Stimulated activated effector memory CD8-positive, alpha-beta T cell treated with anti-CD3 and anti-CD28 coated beads, Interleukin-12 subunit alpha, Interleukin-12 subunit beta, amount 100 ng/mL, for 72 hours (primary cell): ENCODE measurements around the gene AMBRA1.

ENCODE experiments used
- ATAC-seq: fragments of 150-1000 bp; cut with Tn5 transposase; 2 replicates; pipeline ENCODE4 v1.10.0; 2021
- DNase-seq, 2 donors: peaks; one replicate each; pipeline ENCODE4 v3.0.0; 2021 to 2022; ENCODE audit warnings: low spot score in 2 of 2
- H3K27ac Mint-ChIP-seq: one replicate; pipeline ENCODE4 v1.8.0; 2022; ENCODE audit warnings: mild to moderate bottlenecking, mixed read lengths
- H3K36me3 Mint-ChIP-seq: one replicate; pipeline ENCODE4 v1.8.0; 2022; ENCODE audit warnings: mild to moderate bottlenecking, mixed read lengths
- H3K4me1 Mint-ChIP-seq: one replicate; pipeline ENCODE4 v1.8.0; 2022; ENCODE audit warnings: mixed read lengths
- H3K4me3 Mint-ChIP-seq: one replicate; pipeline ENCODE4 v1.8.0; 2022; ENCODE audit warnings: mild to moderate bottlenecking, mixed read lengths
- H3K9me3 Mint-ChIP-seq: one replicate; pipeline ENCODE4 v1.8.0; 2022; ENCODE audit warnings: mixed read lengths

AMBRA1 gene

DNA sequence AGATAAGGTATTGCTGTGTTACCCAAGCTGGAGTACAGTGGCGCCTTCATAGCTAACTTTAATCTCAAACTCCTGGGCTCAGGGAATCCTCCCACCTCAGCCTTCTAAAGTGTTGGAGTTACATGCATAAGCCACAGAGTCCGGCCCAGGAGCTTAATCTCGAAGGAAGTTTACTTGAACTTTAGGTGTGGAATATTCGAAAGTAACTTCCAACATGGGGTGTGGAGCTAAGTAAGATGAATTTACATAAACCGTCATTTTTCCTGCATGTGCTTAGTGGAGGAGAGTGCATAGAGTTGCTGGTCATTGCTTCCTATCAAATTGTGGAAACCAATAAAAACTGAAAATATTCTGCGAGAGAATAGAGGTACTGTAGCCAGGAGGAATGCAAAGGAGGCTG lies 25.0 kb upstream of the AMBRA1 start:
- ATAC-seq (no peak), DNase-seq (no peak)
- Mint-ChIP-seq H3K36me3 (peaks cover 58% of the 10 kb centered on the region), H3K9me3 (no peaks in the 10 kb centered on the region), H3K4me1 (peaks cover 48% of the 10 kb centered on the region), H3K27ac (peak overlapping the region; percentile 100), H3K4me3 (peak overlapping the region; percentile 92)

DNA sequence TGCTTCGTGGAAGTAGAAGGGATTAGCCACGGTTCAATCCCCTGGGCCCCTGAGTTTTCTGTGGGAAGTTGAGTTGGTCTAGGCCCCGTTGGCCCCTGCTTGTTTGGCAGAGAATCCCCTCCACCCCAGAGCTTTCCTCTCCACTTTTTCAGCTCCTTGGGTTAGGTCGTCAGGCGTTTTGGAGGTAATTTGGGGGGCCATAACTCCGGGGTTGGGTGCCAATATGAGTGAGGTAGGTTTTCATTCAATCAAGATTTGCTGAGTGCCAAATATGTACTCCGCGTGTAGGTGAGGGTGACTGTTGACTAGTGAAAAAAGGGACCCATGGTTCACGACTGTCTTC lies 24.1 kb upstream of the AMBRA1 start:
- Mint-ChIP-seq H3K9me3 (no peaks in the 10 kb centered on the region), H3K36me3 (peaks cover 49% of the 10 kb centered on the region), H3K4me1 (peaks cover 48% of the 10 kb centered on the region), H3K4me3 (peak overlapping the region; percentile 92), H3K27ac (peak overlapping the region; percentile 100)
- ATAC-seq (no peak), DNase-seq (no peak)

DNA sequence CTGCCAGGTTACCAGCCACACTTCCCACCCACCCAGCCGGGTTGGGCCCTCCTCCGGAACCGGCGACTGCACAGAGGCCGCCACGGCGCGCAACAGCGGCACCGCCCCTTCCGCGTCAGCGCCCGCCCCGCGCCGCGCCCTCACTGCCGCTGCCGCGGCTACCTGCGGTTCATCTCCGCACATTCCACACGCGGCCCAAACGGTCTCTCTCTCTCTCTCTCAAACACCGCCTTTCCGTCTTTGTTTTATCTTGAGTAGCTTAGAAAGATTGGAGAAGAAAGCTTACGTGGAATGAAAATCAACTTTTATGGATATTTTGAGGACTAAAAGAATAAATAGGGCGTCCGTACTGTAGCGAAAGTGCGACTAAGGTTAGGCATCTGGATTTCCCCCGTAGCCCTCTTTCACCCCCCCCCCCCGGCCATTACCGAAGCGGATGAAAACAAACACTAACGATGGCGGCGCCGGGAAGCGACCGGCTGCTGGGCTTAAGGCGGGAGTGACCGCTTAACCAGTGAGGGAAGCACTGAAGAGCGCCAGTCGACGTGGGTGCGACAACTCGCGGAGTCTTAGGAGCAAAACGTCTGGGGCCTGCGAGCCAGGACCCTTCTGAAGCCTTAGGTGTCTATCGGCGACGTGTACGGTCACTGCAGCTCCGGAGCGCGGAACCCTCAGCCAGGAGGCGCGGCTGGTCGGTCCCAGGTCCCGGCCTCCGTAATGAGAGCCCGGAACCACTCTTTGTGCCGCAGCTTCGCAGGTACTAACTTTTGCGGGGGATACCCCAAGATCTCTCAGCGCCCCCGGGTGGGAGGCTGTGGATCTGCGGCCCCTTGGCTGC lies 23.5 kb upstream of the AMBRA1 start, which contains the start of the genes ATG13 and HARBI1:
TSS of gene ATG13 (plus strand) at position 420 of the 838 bp plus-strand sequence. CDS start 26,739 bp downstream, outside the sequence.
TSS of gene HARBI1 (minus strand) at position 94 of the 838 bp plus-strand sequence. CDS start 990 bp downstream, outside the sequence.
- Mint-ChIP-seq H3K36me3 (peaks cover 43% of the 10 kb centered on the region), H3K4me3 (peak within 1 kb of the TSS; percentile 92), H3K9me3 (no peaks in the 10 kb centered on the region), H3K27ac (peak within 1 kb of the TSS; percentile 100), H3K4me1 (peaks cover 48% of the 10 kb centered on the region)
- peak; percentile 97 for ATAC-seq
- DNase-seq: peak; percentile 88 to 96

DNA sequence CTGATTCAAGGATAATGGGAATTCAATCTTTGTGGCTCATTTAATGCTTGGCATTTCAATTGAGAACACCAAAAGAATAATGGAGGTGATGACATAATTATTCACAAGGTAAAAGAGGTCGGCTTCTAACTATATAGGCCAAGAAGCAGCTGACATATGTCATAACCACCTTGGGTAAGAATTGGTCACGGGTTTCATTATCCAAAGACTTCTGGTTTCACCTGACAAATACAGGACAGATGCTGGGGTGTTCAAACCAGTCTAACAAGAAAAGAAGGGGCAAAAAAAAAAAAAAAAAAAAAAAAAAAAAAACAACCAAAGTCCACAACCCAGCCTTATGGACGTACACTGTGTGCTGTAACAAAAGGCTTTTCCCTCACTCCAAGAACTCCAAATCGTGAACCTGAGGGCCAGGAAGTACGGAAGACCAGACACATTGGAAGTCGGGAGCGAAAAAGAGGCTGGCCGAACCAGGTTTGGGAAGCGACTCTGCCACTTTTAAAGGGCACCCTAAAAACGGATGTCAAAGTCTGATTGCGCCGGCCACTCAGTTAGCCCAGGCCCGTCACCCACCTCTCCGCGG lies 22.8 kb upstream of the AMBRA1 start:
- ATAC-seq (peak; percentile 64), DNase-seq (no peak)
- Mint-ChIP-seq H3K4me1 (peaks cover 42% of the 10 kb centered on the region), H3K27ac (peak overlapping the region; percentile 100), H3K4me3 (peak overlapping the region; percentile 92), H3K9me3 (no peaks in the 10 kb centered on the region), H3K36me3 (peaks cover 36% of the 10 kb centered on the region)

- H3K4me3 Mint-ChIP-seq: peak overlapping the region; percentile 92
- H3K4me1 Mint-ChIP-seq: peaks cover 35% of the 10 kb centered on the region
- H3K36me3 Mint-ChIP-seq: peaks cover 27% of the 10 kb centered on the region
- H3K27ac Mint-ChIP-seq: peak overlapping the region; percentile 45
- DNase-seq (no peak), ATAC-seq (no peak)
- no peaks in the 10 kb centered on the region for H3K9me3 Mint-ChIP-seq
Measured at GRCh38 chr11:46615756-46616155, 21.9 kb upstream of the AMBRA1 start.

- peaks cover 11% of the 10 kb centered on the region for H3K36me3 Mint-ChIP-seq
- DNase-seq (no peak), ATAC-seq (no peak)
- no peak overlapping the region for H3K27ac Mint-ChIP-seq
- H3K4me3 Mint-ChIP-seq: no peak overlapping the region
- no peaks in the 10 kb centered on the region for H3K9me3 Mint-ChIP-seq
- peaks cover 19% of the 10 kb centered on the region for H3K4me1 Mint-ChIP-seq
Measured at GRCh38 chr11:46612326-46612725, 18.5 kb upstream of the AMBRA1 start.

DNA sequence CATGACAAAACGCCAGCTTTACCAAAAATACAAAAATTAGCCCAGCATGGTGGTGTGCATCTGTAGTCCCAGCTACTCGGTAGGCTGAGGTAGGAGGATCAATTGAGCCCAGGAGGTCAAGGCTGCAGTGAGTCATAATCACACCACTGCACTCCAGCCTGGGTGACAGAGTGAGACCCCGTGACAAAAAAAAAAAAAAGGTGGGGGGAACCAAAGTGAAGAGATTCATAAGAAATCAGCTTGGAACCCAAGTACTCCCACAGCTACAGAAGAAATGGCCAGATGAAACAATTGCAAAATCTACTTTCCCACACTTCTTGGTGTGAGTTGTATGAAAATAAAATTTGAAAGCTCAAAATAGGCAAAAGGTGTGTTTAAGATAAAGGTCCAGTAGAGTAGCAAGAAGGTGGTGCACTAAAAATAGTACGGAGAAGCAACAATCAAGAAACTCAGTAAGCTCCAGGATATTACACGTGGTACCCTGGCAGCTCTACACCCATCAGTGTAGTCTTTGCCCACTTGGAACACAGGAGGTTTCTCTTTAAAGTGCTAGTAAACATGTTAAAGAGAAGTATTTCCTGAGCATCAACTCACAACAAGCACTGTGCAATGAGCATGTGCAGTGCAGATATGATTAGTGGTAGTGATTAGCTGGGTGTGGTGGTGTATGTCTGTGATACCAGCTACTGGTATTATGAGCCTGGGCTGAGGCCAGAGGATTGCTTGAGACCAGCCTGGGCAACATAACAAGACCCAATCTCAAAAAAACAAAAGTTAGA lies 17.9 kb upstream of the AMBRA1 start:
- peaks cover 15% of the 10 kb centered on the region for H3K4me1 Mint-ChIP-seq
- no peak overlapping the region for H3K27ac Mint-ChIP-seq
- DNase-seq: no peak
- H3K9me3 Mint-ChIP-seq: no peaks in the 10 kb centered on the region
- peak; percentile 6 for ATAC-seq
- no peak overlapping the region for H3K4me3 Mint-ChIP-seq
- peaks cover 5% of the 10 kb centered on the region for H3K36me3 Mint-ChIP-seq

DNA sequence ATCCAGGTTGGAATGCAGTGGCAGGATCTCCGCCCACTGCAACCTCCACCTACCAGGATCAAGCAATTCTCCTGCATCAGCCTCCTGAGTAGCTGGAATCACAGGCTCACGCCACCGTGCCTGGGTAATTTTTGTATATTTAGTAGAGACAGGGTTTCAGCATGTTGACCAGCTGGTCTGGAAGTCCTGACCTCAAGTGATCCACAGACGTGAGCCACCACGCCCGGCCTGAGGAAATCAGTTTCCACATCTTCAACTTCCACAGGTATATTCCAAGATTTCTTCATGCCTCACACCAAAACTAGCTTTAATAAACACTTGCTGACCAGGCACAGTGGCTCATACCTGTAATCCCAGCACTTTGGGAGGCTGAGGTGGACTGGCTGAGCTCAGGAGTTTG lies 15.6 kb upstream of the AMBRA1 start:
- no peaks in the 10 kb centered on the region for H3K9me3 Mint-ChIP-seq
- no peaks in the 10 kb centered on the region for H3K4me1 Mint-ChIP-seq
- ATAC-seq: no peak
- H3K4me3 Mint-ChIP-seq: no peak overlapping the region
- DNase-seq: no peak
- no peak overlapping the region for H3K27ac Mint-ChIP-seq
- no peaks in the 10 kb centered on the region for H3K36me3 Mint-ChIP-seq

DNA sequence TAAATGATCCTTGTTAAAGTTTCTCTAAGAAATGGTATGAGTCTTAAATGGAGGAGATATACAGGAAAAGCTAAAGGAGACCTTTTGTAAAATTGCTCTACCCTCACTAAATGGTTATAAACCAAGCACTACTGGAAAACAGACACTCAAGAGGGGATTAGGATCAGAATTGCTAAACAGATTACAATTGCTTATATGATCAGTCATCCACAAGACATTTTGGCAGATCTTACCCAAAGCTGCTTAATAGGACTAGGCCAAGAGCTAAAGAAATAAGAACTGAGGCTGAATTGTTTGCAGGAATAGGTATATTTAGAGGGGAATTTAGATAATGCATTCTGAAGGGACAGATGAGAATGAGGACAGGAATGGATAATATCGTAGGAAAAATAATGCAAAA lies 13.7 kb upstream of the AMBRA1 start:
- peak overlapping the region; percentile 7 for H3K27ac Mint-ChIP-seq
- H3K36me3 Mint-ChIP-seq: no peaks in the 10 kb centered on the region
- DNase-seq (no peak), ATAC-seq (no peak)
- no peak overlapping the region for H3K4me3 Mint-ChIP-seq
- H3K4me1 Mint-ChIP-seq: no peaks in the 10 kb centered on the region
- no peaks in the 10 kb centered on the region for H3K9me3 Mint-ChIP-seq

DNA sequence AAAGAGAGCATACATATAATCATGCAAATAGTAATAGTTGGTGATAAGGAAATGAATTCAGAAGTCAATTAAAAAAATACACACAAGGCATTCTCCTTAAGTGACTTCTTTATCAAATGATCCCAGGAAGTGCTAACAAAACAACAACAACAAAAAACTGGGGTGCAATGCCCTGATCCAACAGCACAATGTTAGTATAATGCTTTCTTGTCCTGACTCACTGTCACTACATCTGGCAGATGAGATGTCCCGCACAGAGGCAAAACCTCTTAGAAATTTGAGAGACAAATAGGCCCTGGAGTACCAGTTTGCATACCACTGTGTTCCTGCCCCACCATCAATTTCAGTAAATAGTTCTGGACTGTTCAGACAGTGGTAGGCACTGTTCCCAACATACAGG lies 11.0 kb upstream of the AMBRA1 start:
- H3K27ac Mint-ChIP-seq: no peak overlapping the region
- no peak for ATAC-seq
- H3K4me1 Mint-ChIP-seq: no peaks in the 10 kb centered on the region
- H3K9me3 Mint-ChIP-seq: no peaks in the 10 kb centered on the region
- DNase-seq: no peak
- no peaks in the 10 kb centered on the region for H3K36me3 Mint-ChIP-seq
- H3K4me3 Mint-ChIP-seq: no peak overlapping the region

GRCh38 chr11:46603704-46604308 lies 10.0 kb upstream of the AMBRA1 start:
- Mint-ChIP-seq H3K4me3 (no peak overlapping the region), H3K36me3 (no peaks in the 10 kb centered on the region), H3K4me1 (no peaks in the 10 kb centered on the region), H3K27ac (no peak overlapping the region), H3K9me3 (no peaks in the 10 kb centered on the region)
- ATAC-seq (no peak), DNase-seq (no peak)

- Mint-ChIP-seq H3K4me1 (peaks cover 12% of the 10 kb centered on the region), H3K9me3 (no peaks in the 10 kb centered on the region), H3K27ac (peak overlapping the region; percentile 26), H3K4me3 (no peak overlapping the region), H3K36me3 (no peaks in the 10 kb centered on the region)
- DNase-seq (no peak), ATAC-seq (no peak)
Measured at GRCh38 chr11:46601129-46601528, 7.3 kb upstream of the AMBRA1 start.

DNA sequence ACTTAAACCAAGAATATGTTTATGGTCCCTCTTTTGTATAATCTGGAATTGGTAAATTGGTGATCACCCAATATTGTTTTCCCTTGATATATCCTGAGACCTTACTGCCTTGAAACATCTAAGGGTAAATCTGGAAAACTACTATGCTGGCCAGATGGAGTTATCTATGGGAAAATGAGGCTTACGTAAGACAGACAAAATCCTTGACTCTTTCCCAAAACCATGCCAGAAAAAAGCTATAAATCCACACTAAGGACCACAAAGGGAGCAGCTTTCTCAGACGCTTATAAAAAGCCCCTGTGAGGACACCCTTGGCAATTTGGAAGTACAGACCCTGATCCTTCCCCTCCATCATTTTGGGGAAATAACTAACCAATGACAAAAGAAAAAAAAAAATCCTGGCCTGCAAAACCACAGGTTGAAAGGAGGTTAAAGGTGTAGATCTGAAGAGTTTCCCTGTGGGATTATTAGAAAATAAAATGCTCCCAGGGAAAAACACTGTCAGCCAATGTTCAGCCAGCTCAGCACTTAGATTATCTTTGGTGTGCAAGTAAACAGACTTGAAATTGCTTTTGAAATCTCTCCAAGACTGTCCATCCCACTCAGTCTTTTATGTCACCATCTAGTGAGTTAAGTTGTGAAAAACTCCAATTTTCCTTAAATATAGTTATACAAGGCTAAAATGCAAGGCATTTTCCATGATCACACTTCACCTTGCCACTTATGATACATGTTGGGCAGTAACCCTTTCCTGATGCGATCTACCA lies 6.6 kb upstream of the AMBRA1 start:
- Mint-ChIP-seq H3K4me3 (no peak overlapping the region), H3K9me3 (no peaks in the 10 kb centered on the region)

GRCh38 chr11:46599340-46600193 lies 5.7 kb upstream of the AMBRA1 start:
- no peaks in the 10 kb centered on the region for H3K9me3 Mint-ChIP-seq
- H3K4me1 Mint-ChIP-seq: peaks cover 12% of the 10 kb centered on the region
- no peak overlapping the region for H3K4me3 Mint-ChIP-seq
- H3K27ac Mint-ChIP-seq: peak overlapping the region; percentile 4
- no peak for ATAC-seq
- no peak for DNase-seq
- no peaks in the 10 kb centered on the region for H3K36me3 Mint-ChIP-seq

More for the DNA sequence above, 6.6 kb upstream of the AMBRA1 start:
- no peaks in the 10 kb centered on the region for H3K36me3 Mint-ChIP-seq
- peaks cover 12% of the 10 kb centered on the region for H3K4me1 Mint-ChIP-seq
- no peak for ATAC-seq
- peak overlapping the region; percentile 26 for H3K27ac Mint-ChIP-seq
- DNase-seq: no peak
